ENCODE measurements around the gene PHETA1. TPM values are rescaled to one million over a fixed set of nuclear protein-coding genes. Genes with fewer than 3 reads are reported as not detected.

PHETA1 gene
- total and polyA plus RNA-seq, 2 donors (not counting 1 experiment from before 2014, with no cell fraction given): 7.4 to 9.4 TPM

- peaks cover 72% of the 10 kb centered on the region for H4K20me1 ChIP-seq (ENCODE audit: control insufficient read depth, insufficient read depth, low read length, poor library complexity, severe bottlenecking)
- intact Hi-C loops (cut with micrococcal nuclease): no loop called here
- Mint-ChIP-seq H3K9me3 (ENCODE audit: insufficient read depth) (no peaks in the 10 kb centered on the region), H3K4me3 (peak overlapping the region; percentile 29), H3K27ac (peak overlapping the region; percentile 92), H3K4me1 (peaks cover 71% of the 10 kb centered on the region), H3K27me3 (no peaks in the 10 kb centered on the region)
- no peak overlapping the region for H3K4me3 ChIP-seq (ENCODE audit: control extremely low read depth in 1 of 5, extremely low read depth in 1 of 5, insufficient read depth in 1 of 5, low read depth in 2 of 5, low read length in 4 of 5)
- WGBS (ENCODE audit: insufficient coverage): 94% methylated on average over 8 of the region's 12 CpGs
- H3K79me2 ChIP-seq (ENCODE audit: control insufficient read depth, insufficient read depth, low read length): peaks cover 95% of the 10 kb centered on the region
- H3K9ac ChIP-seq (ENCODE audit: low read length): no peak overlapping the region
- ATAC-seq (ENCODE audit: low read depth): no peak
- H3K27ac ChIP-seq (ENCODE audit: low read length in 2 of 2): peak overlapping the region in 1 of 2 donors; percentile 97
- H3K4me2 ChIP-seq (replicated peaks; ENCODE audit: low read depth, low read length, poor library complexity, severe bottlenecking): no peak overlapping the region
- H3K4me1 ChIP-seq (ENCODE audit: control insufficient read depth in 2 of 2, insufficient read depth in 2 of 2, low read length in 2 of 2): peaks cover 50 to 58% of the 10 kb centered on the region in 2 donors
- no peaks in the 10 kb centered on the region for H3K9me3 ChIP-seq (ENCODE audit: control extremely low read depth in 1 of 3, control insufficient read depth in 2 of 3, insufficient read depth in 1 of 3, low read length in 2 of 3)
- ChIA-PET POLR2A (interaction anchor here (0.9 to 6.9 kb wide), 3 partner anchors 10 to 22 kb away, joined by 4 to 36 read pairs (median 5); no protein-coding TSS in a partner anchor), CTCF (interaction anchor here (0.8 to 22.7 kb wide), 4 partner anchors 8 to 30 kb away, joined by 3 to 1472 read pairs (median 20); no protein-coding TSS in a partner anchor)
- TF ChIP-seq EZH2 (IDR thresholded peaks at IDR 0.05; ENCODE audit: borderline replicate concordance, insufficient read depth, low read depth, low read length, poor library complexity, severe bottlenecking): no peak
- TF ChIP-seq, protein P1, sequence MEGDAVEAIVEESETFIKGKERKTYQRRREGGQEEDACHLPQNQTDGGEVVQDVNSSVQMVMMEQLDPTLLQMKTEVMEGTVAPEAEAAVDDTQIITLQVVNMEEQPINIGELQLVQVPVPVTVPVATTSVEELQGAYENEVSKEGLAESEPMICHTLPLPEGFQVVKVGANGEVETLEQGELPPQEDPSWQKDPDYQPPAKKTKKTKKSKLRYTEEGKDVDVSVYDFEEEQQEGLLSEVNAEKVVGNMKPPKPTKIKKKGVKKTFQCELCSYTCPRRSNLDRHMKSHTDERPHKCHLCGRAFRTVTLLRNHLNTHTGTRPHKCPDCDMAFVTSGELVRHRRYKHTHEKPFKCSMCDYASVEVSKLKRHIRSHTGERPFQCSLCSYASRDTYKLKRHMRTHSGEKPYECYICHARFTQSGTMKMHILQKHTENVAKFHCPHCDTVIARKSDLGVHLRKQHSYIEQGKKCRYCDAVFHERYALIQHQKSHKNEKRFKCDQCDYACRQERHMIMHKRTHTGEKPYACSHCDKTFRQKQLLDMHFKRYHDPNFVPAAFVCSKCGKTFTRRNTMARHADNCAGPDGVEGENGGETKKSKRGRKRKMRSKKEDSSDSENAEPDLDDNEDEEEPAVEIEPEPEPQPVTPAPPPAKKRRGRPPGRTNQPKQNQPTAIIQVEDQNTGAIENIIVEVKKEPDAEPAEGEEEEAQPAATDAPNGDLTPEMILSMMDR (IDR thresholded peaks at IDR 0.05): no peak
- H3K36me3 ChIP-seq (replicated peaks in 1 of 2; ENCODE audit: control extremely low read depth in 1 of 2, control insufficient read depth in 1 of 2, extremely low read depth in 1 of 2, insufficient read depth in 2 of 2, low read length in 1 of 2): peaks cover 4 to 19% of the 10 kb centered on the region in 2 experiments
- no peak overlapping the region for H2AFZ ChIP-seq (ENCODE audit: insufficient read depth, low read depth, low read length, poor library complexity, severe bottlenecking)
- DNase-seq: no peak
- H3K27me3 ChIP-seq (replicated peaks in 1 of 4; ENCODE audit: control extremely low read depth in 1 of 4, control insufficient read depth in 3 of 4, insufficient read depth in 4 of 4, low read length in 3 of 4): no peaks in the 10 kb centered on the region
Measured at GRCh38 chr12:111413442-111414086, 44.7 kb upstream of the PHETA1 start.

- Histone ChIP-seq H3K4me2 (replicated peaks; ENCODE audit: low read depth, low read length, poor library complexity, severe bottlenecking) (no peak overlapping the region), H3K27ac (ENCODE audit: low read length in 2 of 2) (peak overlapping the region in 1 of 2 donors; percentile 97), H3K27me3 (replicated peaks in 1 of 4; ENCODE audit: control extremely low read depth in 1 of 4, control insufficient read depth in 3 of 4, insufficient read depth in 4 of 4, low read length in 3 of 4) (no peaks in the 10 kb centered on the region), H3K9me3 (ENCODE audit: control extremely low read depth in 1 of 3, control insufficient read depth in 2 of 3, insufficient read depth in 1 of 3, low read length in 2 of 3) (no peaks in the 10 kb centered on the region), H4K20me1 (ENCODE audit: control insufficient read depth, insufficient read depth, low read length, poor library complexity, severe bottlenecking) (peaks cover 76% of the 10 kb centered on the region), H2AFZ (ENCODE audit: insufficient read depth, low read depth, low read length, poor library complexity, severe bottlenecking) (no peak overlapping the region), H3K36me3 (replicated peaks in 1 of 2; ENCODE audit: control extremely low read depth in 1 of 2, control insufficient read depth in 1 of 2, extremely low read depth in 1 of 2, insufficient read depth in 2 of 2, low read length in 1 of 2) (peaks cover 4 to 19% of the 10 kb centered on the region in 2 experiments), H3K9ac (ENCODE audit: low read length) (no peak overlapping the region), H3K4me1 (ENCODE audit: control insufficient read depth in 2 of 2, insufficient read depth in 2 of 2, low read length in 2 of 2) (peaks cover 56 to 64% of the 10 kb centered on the region in 2 donors), H3K79me2 (ENCODE audit: control insufficient read depth, insufficient read depth, low read length) (peaks cover 98% of the 10 kb centered on the region), H3K4me3 (ENCODE audit: control extremely low read depth in 1 of 5, extremely low read depth in 1 of 5, insufficient read depth in 1 of 5, low read depth in 2 of 5, low read length in 4 of 5) (no peak overlapping the region)
- peaks cover 77% of the 10 kb centered on the region for H3K4me1 Mint-ChIP-seq
- 73% methylated on average over 4 of the region's 6 CpGs for WGBS (ENCODE audit: insufficient coverage)
- H3K9me3 Mint-ChIP-seq (ENCODE audit: insufficient read depth): no peaks in the 10 kb centered on the region
- H3K4me3 Mint-ChIP-seq: peak overlapping the region; percentile 12
- intact Hi-C loops (cut with micrococcal nuclease): no loop called here
- ChIA-PET CTCF (interaction anchor here (0.8 to 22.7 kb wide), 6 partner anchors 9 to 81 kb away, joined by 3 to 1472 read pairs (median 5); no protein-coding TSS in a partner anchor), POLR2A (interaction anchor here (6.9 kb wide), 1 partner anchor 22 kb away, joined by 36 read pairs; no protein-coding TSS in a partner anchor)
- DNase-seq (no peak), ATAC-seq (ENCODE audit: low read depth) (no peak)
- TF ChIP-seq, protein P1 (IDR thresholded peaks at IDR 0.05): no peak
- TF ChIP-seq EZH2 (IDR thresholded peaks at IDR 0.05; ENCODE audit: borderline replicate concordance, insufficient read depth, low read depth, low read length, poor library complexity, severe bottlenecking): no peak
- no peaks in the 10 kb centered on the region for H3K27me3 Mint-ChIP-seq
- peak overlapping the region; percentile 92 for H3K27ac Mint-ChIP-seq
Measured at GRCh38 chr12:111412830-111413441, 44.0 kb upstream of the PHETA1 start.
